T-helper 1 cell treated with Interleukin-12 subunit alpha and Interleukin-12 subunit beta and Interleukin-4 antibody, amounts not matched to agents 30 ng/mL and 1 ng/mL, for 36 hours (primary cell): ENCODE data around the gene TMEM205. TPM values are rescaled to one million over a fixed set of nuclear protein-coding genes. Genes with fewer than 3 reads are reported as not detected.
"Not testable (repeated sequence)": the region's sequence is repeated elsewhere in the genome, so short reads cannot be mapped to it uniquely, and the experiment has no call there.

Experiments
- intact Hi-C: fragments of 100-400 bp; cut with micrococcal nuclease; formaldehyde crosslinking; loops from one replicate; pipeline ENCODE4 v1.15.1; 2024
- total RNA-seq: library from RNA; stranded (reverse); gene quantifications from 2 replicates; pipeline ENCODE4 v1.2.3, GENCODE V29; 2022

The TMEM205 gene
- total RNA-seq, 1 donor from 2014 or later: 41.9 TPM

- intact Hi-C loops: loop anchor here (1.0 to 10.0 kb wide), 8 partner anchors 8 to 949 kb away; partner anchors contain the start of genes CCDC159, ELOF1, LDLR and PDE4A
Measured at GRCh38 chr19:11373885-11374432, 27.9 kb upstream of the TMEM205 start.

DNA sequence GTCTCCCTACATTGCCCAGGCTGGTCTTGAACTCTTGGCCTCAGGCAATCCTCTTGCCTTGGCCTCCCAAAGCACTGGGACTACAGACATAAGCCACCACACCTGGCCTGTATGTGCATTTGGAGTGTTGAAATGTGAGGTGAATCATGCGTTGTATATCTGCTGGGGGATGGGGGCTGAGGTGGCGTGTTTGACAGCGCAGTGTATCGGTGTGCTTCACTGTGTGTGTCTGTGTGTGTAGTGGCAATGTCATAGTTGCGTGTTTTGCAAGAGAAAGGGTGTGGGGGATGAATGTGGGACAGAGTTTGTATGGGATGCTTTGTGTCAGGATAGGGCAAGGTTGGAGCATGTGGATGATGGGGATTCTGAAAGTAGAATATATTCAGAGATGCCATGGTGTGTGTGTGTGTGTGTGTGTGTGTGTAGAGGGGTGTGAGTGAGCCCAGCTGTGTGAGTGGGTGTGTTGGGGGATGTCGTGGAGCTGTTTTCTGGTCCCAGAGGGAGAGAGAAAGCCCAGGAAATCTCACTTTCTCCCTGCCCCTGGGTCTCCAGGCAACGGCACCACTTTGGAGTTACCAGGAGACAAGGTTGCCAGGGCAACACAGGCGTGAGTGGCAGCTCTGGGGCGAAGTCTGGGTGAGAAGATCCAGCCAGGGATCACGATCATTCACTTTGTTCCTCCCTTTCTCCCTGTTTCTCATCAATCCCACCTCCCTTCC lies 27.3 kb upstream of the TMEM205 start:
- intact Hi-C loops: loop anchor here (10.0 kb wide), 1 partner anchor 949 kb away; the partner anchor contains the start of gene PDE4A

DNA sequence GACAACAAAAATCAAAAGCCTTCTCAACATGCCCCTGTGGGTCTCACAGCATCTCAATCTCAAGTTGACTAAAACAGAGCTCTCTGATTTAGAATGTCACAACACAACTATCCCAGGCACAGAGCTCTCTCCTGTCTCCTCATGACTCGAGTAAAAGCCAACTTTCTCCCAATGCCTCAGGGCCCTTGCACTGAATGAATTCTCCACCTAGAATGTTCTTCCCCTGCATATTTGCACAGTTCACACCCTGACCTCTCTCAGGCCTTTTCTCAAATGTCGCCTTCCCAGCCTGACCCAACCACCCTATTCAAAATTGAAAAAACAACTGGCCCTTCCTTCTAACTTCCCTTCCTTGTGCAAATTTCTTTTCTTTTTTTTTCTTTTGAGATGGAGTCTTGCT lies 24.7 kb upstream of the TMEM205 start:
- intact Hi-C loops: loop anchor here (10.0 kb wide), 1 partner anchor 946 kb away; the partner anchor contains the start of gene PDE4A

DNA sequence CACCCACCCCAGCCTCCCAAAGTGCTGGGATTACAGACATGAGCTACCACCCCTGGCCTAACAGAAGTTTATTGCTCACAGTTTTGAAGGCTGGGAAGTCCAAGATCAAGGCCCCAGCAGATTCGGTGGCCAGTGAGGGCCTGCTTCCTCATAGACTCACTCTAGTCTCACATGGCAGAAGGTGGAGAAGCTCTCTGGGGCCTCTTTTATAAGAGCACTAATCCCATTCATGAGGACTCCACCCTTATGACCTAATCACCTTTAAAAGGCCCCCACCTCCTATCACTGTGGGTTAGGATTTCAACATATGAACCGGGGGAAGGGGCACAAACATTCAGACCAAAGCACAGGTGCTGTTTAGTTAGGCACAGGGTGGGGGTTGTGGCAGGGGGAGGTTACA lies 21.5 kb upstream of the TMEM205 start:
- intact Hi-C loops: no loop called here

DNA sequence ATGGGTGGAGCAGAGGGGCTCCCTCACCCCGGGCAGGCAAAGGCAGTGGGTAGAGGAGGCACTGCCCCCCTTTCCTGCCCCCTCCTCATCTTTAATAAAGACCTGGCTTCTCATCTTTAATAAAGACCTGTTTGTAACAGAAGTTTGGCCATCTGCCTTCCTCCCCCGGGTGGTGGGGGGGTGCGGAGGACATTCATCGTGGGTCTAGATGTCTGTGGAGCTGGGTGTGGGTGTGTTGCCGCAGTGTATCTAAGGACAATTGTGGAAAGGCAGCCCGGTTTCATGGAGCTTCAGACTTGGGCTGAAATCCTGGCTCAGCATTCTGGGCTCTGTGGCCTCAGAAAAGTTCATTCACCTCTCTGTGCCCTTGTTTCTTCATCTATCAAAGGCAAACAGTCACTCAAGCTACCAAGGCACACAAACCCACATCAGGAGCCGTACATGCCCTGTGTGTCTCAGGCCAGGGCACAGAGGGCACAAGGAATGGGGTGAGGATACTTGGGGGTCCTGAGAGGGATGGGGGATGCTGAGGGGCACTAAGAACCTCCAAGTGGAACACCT lies 19.6 kb upstream of the TMEM205 start:
- intact Hi-C loops: no loop called here

DNA sequence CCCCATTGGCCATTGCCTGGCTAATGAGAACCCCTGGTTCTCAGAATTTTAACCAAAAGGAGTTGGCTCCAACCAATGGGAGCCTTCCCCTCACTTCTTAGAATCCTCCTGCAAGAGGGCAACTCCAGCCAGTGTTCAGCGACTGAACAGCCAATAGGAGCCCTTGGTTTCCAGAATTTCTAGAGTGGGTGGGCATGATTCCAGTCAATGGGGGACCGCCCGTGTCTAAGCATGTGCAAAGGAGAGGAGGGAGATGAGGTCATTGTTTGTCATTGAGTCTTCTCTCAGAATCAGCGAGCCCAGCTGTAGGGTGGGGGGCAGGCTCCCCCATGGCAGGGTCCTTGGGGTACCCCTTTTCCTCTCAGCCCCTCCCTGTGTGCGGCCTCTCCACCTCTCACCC lies 18.9 kb upstream of the TMEM205 start:
- intact Hi-C loops: no loop called here

- intact Hi-C loops: no loop called here
Measured at GRCh38 chr19:11364296-11364904, 18.3 kb upstream of the TMEM205 start.

GRCh38 chr19:11363881-11364280 lies 17.8 kb upstream of the TMEM205 start:
- intact Hi-C loops: no loop called here

- intact Hi-C loops: no loop called here
Measured at GRCh38 chr19:11361771-11362731, 16.0 kb upstream of the TMEM205 start.

- intact Hi-C loops: no loop called here
Measured at GRCh38 chr19:11361037-11361770, 15.1 kb upstream of the TMEM205 start.

DNA sequence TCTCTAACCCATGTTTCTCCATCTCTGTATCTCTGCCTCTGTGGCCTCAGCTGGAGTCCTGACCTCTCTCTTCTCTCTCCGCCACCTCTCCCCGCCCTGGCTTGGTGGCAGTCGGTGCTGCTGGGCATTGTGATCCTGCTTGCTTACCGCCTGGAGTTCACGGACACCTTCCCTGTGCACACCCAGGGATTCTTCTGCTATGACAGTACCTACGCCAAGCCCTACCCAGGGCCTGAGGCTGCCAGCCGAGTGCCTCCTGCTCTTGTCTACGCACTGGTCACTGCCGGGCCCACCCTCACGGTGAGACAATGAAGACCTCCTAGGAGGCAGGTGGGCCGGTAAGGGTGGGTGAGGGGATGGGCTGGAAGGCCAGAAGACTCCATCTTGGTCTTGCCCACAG lies 13.4 kb upstream of the TMEM205 start:
- intact Hi-C loops: no loop called here

- intact Hi-C loops: no loop called here
Measured at GRCh38 chr19:11356676-11357550, 10.8 kb upstream of the TMEM205 start.

GRCh38 chr19:11356074-11356397 lies 10.0 kb upstream of the TMEM205 start:
- intact Hi-C loops: no loop called here

- intact Hi-C loops: loop anchor here (1.0 kb wide), 6 partner anchors 9 to 150 kb away; partner anchors contain the start of genes CCDC159, ODAD3, PRKCSH and RAB3D
Measured at GRCh38 chr19:11355160-11356073, 9.3 kb upstream of the TMEM205 start, which contains the start of gene PLPPR2. Gene PLPPR2 (plus strand): TSS chr19:11355432. CDS start chr19:11357674, 2,242 bp downstream.

DNA sequence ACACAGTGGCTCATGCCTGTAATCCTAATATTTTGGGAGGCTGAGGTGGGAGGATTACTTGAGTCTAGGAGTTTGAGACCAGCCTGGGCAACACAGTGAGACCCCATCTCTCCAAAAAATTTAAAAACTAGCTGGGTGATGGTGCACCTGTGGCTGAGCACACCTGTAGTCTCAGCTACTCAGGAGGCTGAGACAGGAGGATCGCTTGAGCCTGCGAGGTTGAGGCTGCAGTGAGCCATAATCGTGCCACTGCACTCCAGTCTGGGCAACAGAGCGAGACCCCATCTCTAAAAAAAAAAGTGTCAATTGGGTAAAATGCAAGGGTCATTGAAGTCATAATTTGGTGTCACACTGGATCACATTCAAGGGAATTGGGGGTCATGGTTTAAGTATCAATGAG lies 8.0 kb upstream of the TMEM205 start:
- intact Hi-C loops: not testable (repeated sequence)

GRCh38 chr19:11349171-11349570 lies 3.1 kb upstream of the TMEM205 start:
- intact Hi-C loops: no loop called here

GRCh38 chr19:11347546-11348039 lies 1.5 kb upstream of the TMEM205 start:
- intact Hi-C loops: loop anchor here (2.0 kb wide), 1 partner anchor 191 kb away; no protein-coding TSS in a partner anchor
